Stimulated activated CD8-positive, alpha-beta memory T cell treated with anti-CD3 and anti-CD28 coated beads, Interleukin-15, amount 100 ng/mL, for 1 hour (primary cell): ENCODE results near the gene DHRSX.
"Not testable (repeated sequence)": the region's sequence is repeated elsewhere in the genome, so short reads cannot be mapped to it uniquely, and the experiment has no call there.

ENCODE experiments used
- DNase-seq: peaks from one replicate; pipeline ENCODE4 v3.0.0-alpha.2; 2020; ENCODE audit warnings: low read depth

Gene DHRSX

DNA sequence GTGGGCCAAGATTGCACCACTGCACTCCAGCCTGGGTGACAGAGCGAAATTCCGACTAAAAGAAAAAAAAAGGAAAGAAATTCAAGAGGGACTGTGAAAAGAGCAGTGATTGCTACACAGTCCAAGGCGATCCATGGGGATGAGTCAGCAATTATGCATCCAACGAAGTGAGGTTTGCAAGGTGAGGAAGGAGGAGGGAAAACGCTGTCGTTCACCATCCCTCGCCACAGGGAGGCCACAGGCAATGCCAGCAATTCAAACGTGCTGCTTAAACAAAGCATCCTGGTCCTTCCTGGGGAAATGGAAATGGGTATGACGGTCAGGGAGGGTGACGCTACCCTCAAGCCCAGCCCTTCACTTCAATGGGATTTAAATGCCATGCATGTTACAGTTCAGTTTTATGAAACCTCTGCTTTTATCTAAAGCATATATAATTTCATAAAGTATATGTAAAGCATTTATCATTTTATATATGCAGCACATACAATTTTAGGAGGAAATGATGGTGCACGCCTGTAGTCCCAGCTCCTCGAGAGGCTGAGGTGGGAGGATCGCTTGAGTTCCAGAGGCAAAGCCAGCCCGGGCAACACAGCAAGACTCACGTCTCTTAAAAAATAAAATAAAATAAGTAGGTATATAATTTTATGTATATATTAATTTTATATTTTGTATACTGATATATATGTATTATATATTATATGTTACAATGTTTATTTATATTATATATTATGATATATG, 108.7 kb downstream of the DHRSX start:
- no peak for DNase-seq

DNA sequence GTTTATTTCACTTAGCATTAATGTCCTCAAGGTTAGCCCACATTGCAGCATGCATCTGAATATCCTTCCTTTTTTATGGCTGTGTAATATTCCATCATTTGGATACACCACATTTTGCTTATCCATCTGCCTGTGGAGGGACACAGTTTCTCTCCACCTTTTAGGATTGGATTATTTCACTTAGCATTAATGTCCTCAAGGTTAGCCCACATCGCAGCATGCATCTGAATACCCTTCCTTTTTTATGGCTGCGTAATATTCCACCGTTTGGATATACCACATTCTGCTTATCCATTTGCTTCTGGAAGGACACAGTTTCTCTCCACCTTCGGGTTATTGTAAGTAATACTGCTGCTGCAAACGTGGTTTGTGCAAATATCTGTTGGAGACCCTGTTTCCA, 110.0 kb downstream of the DHRSX start:
- no peak for DNase-seq

DNA sequence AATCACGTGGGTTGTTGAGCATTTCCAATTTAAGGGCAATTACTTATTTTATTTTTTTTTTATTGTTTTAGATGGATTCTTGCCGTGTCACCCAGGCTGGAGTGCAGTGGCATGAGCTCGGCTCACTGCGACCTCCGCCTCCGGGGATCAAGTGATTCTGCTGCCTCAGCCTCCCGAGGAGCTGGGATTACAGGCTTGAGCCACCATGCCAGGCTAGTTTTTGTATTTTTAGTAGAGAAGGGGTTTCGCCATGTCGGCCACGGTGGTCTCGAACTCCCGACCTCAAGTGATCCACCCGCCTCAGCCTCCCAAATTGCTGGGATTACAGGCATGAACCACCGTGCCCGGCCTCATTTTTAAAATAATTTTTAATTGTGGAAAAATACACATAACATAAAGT, 111.0 kb downstream of the DHRSX start:
- not testable (repeated sequence) for DNase-seq

GRCh38 chrX:2389324-2389723, 111.5 kb downstream of the DHRSX start:
- DNase-seq: no peak

GRCh38 chrX:2388669-2389068, 112.1 kb downstream of the DHRSX start:
- DNase-seq: no peak

GRCh38 chrX:2387614-2388239, 113.0 kb downstream of the DHRSX start:
- DNase-seq: no peak

- DNase-seq: no peak
Measured at GRCh38 chrX:2385224-2385623, 115.6 kb downstream of the DHRSX start.

- no peak for DNase-seq
Measured at GRCh38 chrX:2384486-2384885, 116.3 kb downstream of the DHRSX start.

DNA sequence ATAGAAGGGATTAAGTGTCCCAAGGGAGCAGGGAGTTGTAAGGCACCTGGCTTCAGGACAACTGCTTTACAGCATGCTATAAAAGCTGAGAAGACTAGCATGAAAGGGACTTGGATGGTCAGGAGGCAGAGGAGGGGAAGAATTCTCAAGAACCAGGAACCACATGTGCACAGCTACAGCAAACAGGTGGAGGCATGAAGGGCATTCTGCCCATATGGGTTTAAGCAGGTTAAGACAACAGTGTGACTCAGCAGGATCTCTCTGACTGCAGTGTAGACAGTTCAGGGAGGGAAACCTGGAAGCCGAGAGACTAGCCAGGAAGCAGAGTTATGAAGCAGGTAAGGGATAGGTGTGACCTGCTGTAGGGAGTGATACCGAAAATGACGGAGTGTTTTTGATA, 117.0 kb downstream of the DHRSX start:
- DNase-seq: no peak

- DNase-seq: no peak
Measured at GRCh38 chrX:2383144-2383543, 117.6 kb downstream of the DHRSX start.

DNA sequence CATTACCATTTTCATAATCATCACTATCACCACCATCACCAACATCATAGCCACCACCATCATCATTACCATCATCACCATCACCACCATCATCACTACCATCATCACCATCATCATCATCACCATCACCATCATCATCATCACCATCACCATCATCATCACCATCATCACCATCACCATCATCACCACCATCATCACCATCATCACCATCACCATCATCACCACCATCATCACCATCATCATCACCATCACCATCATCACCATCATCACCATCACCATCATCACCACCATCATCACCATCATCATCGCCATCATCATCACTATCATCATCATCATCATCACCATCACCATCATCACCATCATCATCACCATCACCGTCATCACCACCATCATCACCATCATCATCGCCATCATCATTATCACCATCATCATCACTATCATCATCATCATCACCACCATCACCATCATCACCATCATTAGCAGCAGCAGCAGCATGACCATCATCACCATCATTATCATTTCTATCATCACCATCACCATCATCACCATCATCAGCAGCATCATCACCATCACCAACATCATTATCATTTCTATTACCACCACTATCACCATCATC, 118.2 kb downstream of the DHRSX start:
- DNase-seq: not testable (repeated sequence)

DNA sequence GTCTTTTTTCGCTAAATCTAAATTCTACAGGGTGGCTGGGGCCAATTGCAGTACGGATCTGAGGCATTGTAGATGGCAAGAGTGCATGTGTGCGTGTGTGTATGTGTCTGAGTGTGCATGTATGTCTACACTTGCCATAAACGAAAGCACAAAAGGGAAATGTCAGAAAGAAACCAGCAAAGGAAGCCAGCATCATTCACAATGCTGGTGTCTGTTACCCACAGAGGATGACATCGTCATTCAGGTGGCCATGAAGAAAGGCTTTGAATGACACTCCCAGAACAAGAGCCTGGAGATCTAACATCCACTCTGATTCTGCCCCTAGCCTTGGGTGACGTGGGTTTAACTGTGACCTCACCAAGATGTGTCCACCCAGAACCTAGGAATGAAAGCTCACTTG, 124.6 kb downstream of the DHRSX start:
- no peak for DNase-seq

- DNase-seq: no peak
Measured at GRCh38 chrX:2374086-2374485, 126.7 kb downstream of the DHRSX start.

GRCh38 chrX:2373615-2374014, 127.2 kb downstream of the DHRSX start:
- no peak for DNase-seq

GRCh38 chrX:2371026-2371711, 129.6 kb downstream of the DHRSX start:
- DNase-seq: no peak

DNA sequence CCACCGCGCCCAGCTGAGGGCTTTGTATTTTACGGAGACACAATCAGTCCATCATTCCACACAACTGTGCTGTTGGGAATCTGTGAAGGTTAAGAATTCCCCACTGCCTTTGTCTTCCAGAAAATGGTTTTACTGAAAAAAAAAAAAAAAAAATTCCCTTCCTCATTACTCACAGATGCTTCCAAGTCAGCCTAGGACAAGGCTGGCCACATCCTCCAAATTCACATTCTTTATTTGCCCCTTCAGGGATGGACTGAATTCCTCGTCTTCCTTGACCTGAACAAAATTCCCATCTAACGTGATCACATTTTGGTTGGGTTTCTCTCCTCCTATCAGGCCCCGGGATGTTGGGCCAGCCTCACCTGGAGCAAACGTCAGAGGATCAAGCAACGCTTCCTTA, 130.3 kb downstream of the DHRSX start:
- no peak for DNase-seq

DNA sequence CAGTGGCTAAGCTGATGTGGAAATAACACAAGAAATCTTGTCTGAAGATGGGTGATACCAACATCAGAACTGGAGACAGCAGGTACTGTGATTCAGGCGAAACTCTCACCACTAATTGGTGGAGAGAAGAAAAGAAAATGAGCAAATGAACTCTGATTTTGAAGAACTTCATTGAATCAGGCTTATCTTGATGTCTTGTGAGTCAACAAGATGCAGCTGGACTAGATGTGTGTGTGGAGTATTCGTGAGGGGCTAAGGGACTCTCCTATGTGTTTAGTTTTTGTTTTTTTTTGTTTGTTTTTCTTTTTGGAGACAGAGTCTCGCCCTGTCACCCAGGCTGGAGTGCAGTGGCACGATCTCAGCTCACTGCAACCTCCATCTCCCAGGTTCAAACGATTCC, 131.6 kb downstream of the DHRSX start:
- no peak for DNase-seq

DNA sequence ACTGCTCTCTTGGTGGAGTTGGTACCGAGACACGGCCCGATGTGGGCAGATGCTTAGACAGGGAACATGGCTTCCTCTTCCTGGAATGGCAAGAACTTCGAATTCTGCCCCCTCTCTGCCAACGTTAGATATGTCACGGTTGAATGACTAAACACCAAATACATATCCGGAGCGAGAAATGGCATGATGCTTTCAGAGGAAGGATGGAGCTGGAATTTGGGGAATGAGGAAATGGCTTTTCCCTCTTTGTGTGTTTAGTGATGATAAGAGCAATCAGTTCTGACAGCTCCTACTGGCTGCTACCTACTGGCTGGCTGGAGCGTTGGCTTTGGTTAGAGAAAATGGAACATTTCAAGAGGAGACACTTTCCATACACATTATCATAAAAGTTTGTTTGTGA, 140.0 kb downstream of the DHRSX start:
- no peak for DNase-seq

- DNase-seq: not testable (repeated sequence)
Measured at GRCh38 chrX:2359522-2359921, 141.3 kb downstream of the DHRSX start.

DNA sequence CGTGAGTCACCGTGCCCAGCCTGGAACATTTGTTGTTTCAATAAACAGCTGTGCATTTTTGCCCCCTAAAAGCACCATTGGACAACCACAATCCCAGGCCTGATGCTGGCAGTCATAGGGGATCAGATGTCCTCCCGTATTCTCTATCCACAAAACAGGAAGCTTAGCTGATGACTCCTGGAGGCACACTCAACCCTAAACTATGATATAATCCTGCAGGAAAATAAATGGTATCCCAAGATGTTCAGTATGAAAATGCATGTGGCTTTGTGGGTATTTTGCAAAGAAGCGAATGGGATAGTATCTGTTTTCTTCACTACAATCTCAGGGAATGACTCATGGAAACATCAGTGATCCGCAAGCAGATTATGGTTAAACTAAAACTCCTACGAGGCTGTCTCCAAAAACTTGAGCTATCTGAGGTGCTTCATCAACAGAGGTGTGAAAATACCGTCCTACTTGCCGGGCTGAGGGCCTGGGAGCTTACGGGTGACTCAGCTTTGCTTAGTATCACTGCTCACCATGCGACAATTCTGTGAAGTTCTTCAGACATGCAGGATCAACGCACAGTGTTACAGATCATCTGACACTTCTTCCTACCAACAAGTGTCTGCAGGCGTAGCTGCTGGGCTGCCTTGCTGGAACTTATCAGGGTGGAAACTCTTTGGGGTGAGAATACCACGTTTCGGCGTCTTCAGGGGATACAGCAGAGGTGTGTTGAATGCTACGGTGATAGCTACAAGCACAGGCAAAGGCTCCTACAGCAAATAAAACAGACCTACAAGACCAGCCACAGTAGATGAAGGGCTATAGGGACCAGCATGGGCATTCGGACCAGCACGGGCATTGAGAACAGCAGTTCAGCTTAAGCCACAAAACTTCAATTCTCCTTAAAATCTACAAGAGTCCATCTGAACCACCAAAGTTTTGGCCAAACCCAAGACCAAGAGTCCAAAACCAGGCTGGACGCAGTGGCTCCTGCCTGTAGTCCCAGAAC, 148.5 kb downstream of the DHRSX start:
- DNase-seq: no peak

DNA sequence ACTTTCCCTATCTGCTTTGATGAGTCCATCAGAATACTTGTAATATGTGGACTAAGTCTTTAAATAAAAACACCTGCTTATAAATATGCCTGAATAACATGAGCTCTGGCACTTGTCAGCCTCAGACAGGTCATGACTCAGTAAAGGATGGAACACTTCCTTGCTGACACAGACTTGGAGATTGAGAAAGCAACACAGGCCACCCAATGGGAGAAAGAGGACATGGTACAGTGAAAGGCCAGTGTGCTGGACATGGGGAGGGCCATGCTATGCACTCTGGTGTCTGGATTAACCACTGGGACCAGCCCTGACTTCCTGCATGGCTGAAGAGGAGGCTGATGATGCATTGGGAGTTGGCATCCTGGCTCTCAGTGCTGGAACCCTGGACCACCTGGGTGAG, 149.5 kb downstream of the DHRSX start:
- no peak for DNase-seq

- not testable (repeated sequence) for DNase-seq
Measured at GRCh38 chrX:2350703-2351102, 150.1 kb downstream of the DHRSX start.
